Stimulated activated naive CD8-positive, alpha-beta T cell treated with anti-CD3 and anti-CD28 coated beads, Interleukin-15, Interleukin-2, amounts not matched to agents 100 U/mL and 50 U/mL, for 24 hours (primary cell): ENCODE results near the gene GSG1L.
A peak's percentile ranks its signal among the peaks of the same experiment; 100 is the strongest.
"Not testable (repeated sequence)": the region's sequence is repeated elsewhere in the genome, so short reads cannot be mapped to it uniquely, and the experiment has no call there.

ENCODE experiments used
- ATAC-seq: fragments of 150-1000 bp; cut with Tn5 transposase; one replicate; pipeline ENCODE4 v1.10.0; 2021
- DNase-seq: peaks from one replicate; pipeline ENCODE4 v3.0.0; 2021

The GSG1L gene

DNA sequence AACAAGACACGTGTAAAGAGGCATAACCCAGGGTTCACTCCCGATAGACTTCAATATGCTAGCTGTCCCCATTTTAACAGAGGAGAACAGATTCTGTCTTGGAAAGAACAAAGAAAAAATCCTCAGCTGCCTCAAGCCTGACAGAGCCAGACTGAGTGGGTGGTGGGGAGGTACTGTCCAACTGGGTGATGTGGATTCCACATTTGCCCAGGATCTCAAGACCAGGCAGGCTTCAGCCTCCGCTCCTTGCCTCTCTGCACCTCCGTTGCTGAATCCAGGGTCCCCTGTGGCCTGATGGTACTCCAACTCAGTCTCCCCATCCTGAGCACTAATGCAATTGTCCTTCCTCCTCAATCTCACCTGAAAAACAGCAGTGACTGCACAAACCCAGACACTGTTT, 163.8 kb downstream of the GSG1L start:
- DNase-seq (no peak), ATAC-seq (no peak)

DNA sequence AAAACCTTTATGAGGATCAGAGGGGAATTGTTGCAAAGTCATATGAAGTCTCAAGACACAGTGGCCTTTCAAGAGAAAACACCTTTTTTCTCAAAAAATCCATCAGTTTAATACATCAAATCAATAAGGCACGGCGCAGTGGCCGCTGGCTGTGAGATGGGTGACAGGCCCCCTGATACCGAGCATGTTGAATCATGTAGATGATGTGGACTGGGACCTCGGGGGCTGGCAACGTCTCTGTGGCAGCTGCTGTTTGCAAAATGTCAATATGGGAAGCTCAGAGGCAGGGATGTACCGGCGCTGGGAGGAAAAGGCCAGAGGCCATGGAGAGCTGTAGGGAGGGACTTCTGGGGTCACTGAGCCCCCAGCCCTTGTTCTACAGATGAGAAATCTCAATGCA, 169.1 kb downstream of the GSG1L start:
- DNase-seq (no peak), ATAC-seq (no peak)

DNA sequence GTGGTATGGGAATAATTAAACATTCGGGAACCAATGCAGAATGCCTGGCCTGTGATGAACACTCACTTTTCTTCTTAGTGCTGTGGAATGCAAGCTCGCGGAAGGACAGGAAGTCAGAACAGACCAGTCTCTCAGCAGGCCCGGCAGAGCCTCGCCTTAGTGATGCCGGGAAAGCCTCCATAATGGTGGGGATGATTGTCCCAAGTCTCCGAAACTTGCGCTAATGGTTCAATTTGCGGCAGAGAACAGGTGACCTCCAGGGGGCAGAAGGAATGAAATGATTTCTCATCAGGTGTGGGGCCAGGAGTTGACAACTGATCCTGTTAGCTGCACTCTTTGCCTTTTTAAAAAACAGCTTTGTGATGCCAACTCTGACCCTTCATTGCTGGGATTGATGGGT, 170.6 kb downstream of the GSG1L start:
- ATAC-seq (no peak), DNase-seq (no peak)

DNA sequence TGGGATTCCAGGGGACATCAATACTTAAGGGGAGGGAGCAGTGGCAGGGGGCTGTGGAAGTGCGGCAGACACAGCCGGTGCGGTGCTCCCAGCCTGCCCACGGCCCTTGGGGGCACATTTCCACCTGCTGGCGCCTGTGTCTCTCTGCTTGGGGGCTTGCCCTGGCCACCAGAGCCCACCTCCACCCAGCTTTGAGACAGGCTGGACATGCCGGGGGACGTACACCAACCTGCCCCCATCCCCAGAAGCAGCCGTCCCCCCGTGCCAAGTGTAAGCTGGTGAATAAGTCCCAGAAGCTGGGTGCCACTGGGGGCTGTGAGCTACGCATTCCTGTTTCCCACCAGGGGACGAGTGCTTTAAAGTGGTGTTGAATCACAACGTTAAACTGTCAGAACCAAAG, 172.6 kb downstream of the GSG1L start:
- ATAC-seq (no peak), DNase-seq (no peak)

DNA sequence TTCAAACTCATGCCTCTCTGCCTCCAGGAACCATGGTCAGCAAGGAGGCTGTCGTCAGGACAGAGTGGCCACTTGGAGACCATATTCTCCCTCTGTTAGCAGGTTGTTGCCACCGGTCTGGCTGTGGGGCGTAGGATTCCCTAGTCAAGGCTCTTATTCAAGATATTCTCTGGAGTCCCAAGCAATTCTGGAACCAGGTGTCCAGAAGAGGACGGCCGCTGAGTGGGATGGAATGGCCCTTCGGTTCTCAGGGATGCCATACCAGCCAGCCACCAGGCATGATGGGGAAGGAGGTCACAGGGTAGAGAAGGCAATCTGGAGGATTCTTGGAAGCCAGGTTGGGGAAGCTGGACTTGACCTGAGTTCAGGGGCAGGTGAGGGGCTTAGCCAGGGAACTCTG, 173.5 kb downstream of the GSG1L start:
- DNase-seq (no peak), ATAC-seq (no peak)

DNA sequence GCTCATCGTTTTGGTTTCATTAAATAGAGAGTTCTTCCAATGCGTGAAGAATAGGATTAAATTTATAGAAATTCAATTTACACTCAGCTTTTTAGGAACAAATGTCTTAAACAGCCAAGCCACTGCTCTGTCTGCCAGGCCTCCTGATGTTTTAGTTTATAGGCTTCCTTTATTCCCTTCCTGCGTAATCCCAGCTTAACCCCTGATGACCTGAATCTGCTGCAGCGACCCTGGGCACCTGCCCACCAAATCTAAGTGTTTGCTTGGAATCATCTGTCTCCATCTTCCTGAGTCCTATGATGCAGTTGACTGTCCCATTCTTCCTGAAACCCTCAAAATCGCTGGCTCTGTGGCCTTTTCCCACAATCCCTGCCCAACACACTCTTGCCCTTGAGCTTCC, 179.9 kb downstream of the GSG1L start:
- DNase-seq (no peak), ATAC-seq (no peak)

DNA sequence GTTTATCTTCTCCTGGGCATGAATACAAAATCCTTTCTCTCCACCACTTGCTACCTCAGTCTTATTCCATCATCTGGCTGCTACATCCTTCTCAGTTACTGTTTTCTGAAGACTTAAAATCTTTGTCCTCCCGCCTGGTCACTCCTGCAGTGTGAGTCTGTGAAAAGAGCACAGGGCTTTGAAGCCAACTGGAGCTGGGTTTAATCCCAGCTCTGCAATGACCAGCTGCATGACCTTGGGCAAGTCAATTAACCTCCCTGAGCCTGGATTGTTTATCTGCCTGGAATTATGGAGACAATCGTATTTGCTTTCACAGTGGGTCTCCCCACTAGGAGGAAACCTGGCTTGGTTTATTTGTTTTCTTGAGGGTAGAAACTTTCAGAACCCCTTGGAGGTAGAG, 183.2 kb downstream of the GSG1L start:
- ATAC-seq (no peak), DNase-seq (no peak)

DNA sequence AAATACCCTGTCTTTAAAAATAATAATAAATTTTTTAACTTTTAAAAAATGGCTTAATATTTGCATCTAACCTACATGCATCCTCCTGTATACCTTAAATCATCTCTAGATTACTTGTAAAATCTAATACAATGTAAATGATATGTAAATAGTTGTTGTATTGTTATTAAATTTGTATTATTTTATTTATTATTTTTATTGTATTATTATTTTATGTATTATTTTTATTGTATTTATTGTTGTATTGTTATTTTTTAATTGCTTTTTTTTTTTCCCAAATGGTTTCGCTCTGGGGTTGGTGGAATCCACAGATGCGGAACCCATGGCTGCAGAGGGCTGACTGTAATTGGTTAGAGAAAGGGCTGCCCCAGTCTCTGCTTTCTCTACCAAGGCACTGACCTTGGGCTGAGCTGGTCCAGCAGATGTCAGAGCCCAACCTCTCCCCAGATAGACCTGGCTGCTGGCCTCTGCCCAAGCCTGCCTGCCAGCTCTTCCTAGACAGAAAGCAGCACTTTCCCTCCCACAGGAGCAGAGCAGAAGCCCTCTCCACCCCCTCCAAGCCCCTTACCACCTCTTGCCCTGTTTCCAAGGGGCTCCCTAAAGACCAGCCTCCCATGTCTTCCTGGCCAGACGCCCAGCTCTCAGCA, 183.8 kb downstream of the GSG1L start:
- ATAC-seq (no peak), DNase-seq (no peak)

DNA sequence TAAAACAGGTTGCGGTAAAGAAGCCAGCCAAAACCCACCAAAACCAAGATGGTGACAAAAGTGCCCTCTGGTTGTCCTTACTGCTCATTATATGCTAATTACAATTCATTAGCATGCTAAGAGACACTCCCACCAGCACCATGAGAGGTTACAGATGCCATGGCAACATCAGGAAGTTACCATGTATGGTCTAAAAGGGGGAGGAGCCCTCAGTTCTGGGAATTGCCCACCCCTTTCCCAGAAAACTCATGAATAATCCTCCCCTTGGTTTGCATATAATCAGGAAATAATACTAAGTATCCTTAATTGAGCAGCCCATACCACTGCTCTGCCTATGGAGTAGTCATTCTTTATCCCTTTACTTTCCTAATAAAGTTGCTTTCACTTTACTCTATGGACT, 190.9 kb downstream of the GSG1L start:
- not testable (repeated sequence) for ATAC-seq, DNase-seq

DNA sequence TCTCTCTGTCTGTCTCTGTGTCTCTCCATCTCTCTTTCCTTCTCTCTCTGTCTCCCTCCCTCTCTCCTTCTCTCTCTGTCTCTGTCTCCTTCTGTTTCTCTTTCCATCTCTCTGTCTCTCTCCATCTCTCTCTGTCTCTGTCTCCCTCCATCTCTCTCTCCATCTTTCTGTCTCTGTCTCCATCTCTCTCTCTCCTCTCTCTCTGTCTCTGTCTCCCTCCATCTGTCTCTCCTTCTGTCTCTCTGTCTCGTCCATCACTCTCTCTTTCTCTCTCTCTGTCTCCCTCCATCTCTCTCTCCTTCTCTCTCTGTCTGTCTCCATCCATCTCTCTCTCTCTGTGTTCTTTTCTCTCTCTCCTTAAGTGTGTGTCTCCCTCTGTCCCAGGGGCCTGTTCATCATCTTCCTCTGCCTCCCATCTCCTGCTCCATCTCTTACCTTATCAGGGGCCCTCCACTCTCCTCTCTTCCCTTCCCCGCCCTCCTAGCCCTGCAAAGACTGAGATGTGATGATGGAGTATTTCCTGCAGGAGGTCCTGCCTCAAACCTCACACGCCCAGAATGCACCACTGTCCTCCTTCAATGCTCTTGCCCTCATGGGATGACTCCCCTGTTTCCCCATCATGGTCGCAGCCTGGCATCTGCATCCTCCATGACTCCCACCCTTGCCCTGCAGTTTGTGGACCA, 193.3 kb downstream of the GSG1L start:
- ATAC-seq (no peak), DNase-seq (no peak)

DNA sequence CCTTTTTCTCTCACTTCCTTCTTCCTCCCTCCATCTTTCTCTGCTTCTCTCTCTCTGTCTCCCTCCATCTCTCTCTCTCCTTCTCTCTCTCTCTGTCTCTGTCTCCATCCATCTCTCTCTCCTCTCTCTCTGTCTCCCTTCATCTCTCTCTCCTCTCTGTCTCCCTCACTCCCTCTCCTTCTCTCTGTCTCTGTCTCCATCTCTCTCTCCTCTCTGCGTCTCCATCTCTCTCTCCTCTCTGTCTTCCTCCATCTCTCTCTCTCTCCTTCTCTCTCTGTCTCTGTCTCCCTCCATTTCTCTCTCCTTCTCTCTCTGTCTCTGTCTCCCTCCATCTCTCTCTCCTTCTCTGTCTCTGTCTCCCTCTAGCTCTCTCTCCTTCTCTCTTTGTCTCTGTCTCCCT, 194.1 kb downstream of the GSG1L start:
- ATAC-seq (no peak), DNase-seq (no peak)

DNA sequence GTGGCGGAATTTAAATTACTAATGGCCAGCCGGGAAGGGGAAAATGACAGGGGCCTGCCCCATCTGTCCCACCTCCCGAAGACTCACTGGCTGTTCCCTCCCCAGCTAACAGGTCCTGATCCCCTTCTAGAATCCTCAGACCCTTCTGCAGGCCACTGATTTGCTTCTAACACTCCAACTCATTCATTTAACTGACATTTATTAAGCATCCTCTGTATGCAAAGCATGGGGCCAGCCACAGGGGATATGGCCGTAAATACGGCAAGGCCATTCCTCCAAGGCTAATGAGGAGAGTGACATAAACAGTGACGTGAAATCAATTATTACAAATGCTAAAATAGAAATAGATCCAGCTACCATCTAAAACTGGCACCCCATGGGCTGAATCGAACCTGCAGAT, 195.3 kb downstream of the GSG1L start:
- no peak for ATAC-seq
- no peak for DNase-seq

DNA sequence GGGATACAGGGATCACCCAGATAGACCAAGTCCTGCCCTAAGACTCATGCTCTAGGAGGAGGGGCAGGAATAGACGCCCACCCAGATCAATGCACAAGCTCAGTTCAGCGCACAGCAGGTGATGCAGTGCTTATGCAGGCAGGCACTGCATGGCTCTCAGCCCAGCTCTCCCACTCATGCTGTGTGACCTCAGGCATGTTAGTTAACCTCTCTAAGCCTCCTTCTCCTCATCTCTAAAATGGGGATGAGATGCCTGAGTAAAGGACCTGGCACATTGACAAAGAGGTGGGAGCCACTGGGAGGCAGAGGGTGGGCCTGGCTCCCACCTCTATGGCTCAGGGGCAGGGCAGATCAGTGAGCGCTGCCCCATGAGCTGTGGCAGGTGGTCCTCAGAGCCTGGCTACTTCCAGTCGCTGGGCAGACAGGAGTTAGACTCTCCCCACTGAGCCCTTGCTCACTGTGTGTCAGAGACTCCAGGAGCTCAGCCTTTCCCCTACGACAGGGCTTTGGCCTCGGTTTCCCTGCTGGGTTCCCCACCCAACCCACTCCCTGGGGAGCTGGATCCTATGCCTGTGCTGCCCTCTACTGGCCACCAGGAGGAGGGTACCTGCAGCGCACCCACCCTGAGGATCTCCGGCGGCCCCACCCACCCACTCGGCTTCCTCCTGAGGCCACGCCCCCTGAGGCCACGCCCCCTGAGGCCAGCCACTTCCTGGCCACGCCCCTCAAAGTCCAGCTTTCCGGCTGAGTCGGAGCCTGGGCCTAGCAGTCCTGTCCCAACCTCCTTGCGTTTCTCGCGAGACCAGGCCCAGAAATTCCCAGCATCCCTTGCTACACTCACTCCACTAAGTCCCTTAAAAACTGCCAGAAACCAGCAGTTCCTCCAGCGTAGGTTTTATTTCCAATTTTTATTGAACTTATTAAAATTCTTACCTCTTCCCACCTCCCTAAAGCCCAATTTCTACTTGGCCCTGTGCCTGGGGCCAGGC, 196.1 kb downstream of the GSG1L start:
- ATAC-seq (peak; percentile 69), DNase-seq (peak; percentile 82)

DNA sequence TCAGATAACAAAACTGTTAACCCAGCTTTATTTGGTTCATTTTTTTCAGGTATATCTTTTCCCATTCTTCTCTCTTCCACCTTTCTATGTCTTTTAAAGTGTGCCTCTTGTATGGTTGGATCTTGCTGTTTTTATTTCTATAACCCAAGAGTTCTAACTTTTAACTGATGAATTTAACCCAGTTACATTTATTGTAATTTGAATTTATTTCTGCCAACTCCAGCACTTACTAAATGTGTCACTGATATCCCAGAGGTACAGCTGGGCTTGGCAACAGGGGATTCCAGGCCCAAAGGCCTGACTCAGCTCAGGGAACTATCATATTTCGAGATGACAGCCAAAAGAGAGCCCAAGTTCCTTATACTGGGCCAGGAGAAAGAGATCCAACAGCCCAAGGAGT, 200.1 kb downstream of the GSG1L start:
- ATAC-seq, result no peak

DNA sequence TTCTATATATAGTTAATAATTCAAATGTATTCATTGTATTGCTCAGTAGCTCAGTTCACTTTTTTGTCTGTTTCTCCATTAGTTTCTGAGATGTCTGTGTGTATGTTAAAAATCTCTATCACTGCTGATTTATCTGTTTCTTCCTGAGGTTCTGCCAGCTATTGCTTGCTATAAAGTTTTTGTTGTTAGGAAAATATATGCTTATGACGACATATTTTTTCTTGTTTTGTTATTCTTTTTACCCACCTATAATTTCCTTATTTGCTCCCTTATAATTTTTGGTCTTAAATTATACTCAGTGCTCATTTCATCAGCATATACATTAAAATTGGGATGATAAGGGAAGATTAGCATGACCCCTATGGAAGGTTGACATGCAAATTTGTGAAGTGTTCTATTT, 200.6 kb downstream of the GSG1L start:
- no peak for ATAC-seq

More for the DNA sequence above, 200.1 kb downstream of the GSG1L start:
- no peak for DNase-seq

DNA sequence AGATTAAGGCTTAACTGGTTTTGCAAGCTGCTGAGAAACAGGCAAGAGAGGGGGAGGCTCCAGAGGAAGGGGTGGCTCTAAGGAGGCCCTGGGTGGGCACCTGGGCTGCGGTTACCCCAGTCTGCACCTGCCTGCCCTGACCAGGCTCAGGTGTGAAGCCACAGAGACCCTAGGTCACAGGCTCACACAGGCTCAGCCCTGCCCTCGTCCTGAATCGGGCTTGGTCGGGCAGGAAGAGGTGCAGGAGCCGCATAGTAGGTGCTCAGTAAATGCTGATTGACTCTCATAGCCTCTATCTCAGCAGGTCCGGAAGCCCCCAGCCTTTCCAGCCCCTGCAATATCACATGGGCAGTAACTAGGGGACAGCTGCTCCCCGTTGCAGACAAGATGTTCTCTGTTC, 203.4 kb downstream of the GSG1L start:
- ATAC-seq (no peak), DNase-seq (no peak)

More for the DNA sequence above, 200.6 kb downstream of the GSG1L start:
- no peak for DNase-seq

DNA sequence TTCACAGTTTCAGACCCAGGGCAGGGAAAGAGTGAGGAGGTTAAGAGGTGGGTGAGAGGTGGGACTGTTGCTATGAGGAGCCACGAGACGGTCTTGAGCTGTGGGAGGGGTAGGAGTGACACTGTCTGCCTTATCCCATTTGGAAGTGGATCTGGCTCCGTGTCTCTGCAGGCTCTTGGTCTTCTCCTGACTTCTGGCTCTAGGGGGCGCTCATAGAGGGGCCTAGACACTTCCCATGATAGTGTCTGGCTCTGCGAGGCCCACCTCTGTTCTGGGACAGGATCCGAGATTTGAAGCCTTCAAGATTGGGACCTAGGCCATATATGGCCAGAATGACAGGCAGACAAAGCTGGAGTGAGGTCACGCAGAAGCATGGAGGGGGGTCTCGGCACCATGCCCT, 204.5 kb downstream of the GSG1L start:
- DNase-seq (no peak), ATAC-seq (no peak)

DNA sequence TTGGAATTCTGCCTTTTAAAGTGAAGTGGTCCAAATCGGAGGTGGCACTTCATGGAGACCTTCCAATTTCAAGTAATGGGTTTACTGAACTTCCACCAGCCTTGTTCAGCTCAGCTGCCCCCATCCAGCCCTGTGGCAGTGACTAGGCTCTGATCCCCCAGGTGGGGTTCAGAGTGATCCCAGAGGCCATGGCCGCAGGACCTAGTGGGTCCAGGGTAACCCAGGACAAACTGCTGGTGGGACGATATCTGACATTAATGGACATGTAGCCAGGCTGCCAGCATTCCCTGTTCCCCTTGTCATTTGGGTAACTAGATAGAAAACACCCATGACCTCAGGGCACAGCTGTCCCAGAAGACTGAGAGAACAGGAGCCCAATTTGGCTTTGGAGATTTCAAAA, 209.9 kb downstream of the GSG1L start:
- DNase-seq (no peak), ATAC-seq (no peak)

DNA sequence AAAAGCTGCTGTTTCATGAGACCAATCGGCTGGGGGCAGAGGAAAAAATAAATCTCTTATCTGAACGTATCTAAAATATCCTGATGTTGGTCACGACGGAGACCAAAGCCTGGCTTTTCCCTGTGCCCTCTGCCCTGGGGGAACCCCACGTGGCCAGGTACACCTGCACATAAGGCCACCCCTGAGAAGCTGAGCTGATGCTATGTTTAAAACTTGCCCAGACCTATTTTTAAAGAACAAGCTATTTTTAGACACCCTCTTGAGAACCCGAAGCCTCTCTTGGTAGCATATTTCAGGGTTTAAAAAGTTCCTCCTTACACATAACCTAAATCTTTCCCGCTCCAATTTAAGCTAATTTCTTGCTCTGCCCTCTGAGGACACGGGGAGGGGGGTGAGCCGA, 210.4 kb downstream of the GSG1L start:
- ATAC-seq (no peak), DNase-seq (no peak)

DNA sequence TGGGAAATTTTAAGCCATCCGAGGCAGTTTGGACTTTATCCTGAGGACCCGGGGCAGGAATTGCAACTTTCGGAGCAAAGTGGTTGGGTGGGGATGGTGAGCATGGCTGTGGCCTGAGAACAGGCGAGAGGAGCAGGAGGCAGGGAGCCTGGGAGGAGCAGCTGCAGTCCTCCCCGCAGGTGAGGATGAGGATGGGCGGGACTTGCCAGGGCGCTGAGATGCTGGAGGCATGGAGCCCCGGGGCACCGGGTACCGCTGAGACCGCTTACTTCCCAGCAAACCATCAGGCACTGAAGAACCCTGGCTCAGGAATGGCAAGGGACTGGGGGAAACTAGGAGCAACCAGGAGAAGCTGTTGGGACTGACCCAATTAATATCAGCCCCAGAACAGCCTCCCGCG, 210.8 kb downstream of the GSG1L start:
- ATAC-seq (no peak), DNase-seq (no peak)

DNA sequence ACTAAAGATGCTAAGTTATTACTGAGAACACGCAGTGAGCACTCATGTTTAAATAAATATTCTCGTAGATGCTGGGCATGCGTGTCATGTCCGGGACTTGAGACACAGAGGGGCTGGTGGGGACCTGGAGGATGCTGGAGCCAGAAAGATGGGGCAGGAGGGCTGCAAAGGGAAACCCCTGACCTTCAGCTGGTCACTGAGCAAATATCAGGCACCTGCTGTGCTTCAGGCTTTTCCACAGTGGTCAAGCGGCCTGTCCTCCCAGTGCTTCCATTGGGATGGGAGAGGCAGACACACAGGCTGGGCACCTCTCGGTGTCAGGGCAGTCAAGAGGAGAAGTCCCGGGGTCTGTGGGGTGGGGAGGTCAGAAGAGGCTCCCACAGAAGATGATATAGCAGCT, 211.4 kb downstream of the GSG1L start:
- ATAC-seq (no peak), DNase-seq (no peak)

DNA sequence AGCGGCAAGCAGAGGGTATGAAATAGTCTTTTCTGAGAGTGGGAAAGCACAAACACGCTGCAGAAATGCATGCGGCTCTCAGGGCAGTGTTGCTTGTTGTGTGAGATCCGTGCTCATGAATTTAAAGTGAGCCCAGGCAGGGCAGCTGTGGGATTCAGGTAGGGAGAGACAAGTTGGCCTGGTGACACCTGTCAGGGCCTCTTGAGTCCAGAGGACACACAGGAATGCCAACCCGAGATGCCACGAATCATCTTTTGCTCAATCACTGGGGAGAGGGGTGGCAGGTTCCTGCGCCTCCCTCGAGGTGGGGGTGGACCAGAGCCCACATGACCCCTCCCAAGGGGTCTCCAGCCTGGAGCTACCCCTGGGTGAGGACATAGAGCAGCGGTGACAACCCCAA, 211.9 kb downstream of the GSG1L start:
- no peak for ATAC-seq
- DNase-seq, result no peak

DNA sequence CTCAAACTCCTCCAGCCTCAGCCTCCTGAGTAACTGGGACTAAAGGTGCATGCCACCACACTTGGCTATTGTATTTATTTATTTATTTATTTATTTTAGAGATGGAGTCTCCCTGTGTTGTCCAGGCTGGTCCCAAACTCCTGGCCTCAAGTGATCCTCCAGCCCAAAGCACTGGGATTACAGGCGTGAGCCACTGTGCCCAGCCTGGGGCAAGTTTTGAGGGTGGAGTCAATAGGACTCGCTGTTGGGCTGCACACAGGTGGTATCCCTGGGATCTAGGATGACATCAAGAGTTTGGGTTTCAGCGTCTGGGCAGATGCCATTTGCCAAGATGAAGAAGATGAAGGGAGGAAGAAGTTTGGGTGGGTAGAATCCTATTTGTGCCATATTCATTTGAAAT, 213.9 kb downstream of the GSG1L start:
- ATAC-seq (no peak), DNase-seq (no peak)
